ENCODE data around the gene KRTAP4-1.
"Not testable (repeated sequence)": the region's sequence is repeated elsewhere in the genome, so short reads cannot be mapped to it uniquely, and the experiment has no call there.

DNA sequence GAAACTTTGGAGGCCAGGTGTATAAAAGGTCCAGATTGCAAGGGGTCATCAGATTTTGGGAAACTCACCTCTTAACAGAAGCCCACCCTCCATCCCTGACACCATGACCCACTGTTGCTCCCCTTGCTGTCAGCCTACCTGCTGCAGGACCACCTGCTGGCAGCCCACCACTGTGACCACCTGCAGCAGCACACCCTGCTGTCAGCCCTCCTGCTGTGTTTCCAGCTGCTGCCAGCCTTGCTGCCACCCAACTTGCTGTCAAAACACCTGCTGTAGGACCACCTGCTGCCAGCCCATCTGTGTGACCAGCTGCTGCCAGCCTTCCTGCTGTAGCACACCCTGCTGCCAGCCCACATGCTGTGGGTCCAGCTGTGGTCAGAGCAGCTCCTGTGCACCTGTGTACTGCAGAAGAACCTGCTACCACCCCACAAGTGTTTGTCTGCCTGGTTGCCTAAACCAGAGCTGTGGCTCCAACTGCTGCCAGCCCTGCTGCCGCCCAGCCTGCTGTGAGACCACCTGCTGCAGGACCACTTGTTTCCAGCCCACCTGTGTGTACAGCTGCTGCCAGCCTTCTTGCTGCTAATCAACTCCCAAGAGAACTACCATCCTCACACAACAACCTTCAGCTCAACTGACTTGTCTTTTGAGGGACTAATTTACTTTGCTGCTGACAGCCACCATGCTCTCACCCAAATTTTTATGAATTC lies 47.8 kb upstream of the KRTAP4-1 start, which contains the start of gene KRTAP9-3:
- TF ChIP-seq POLR2A (IDR thresholded peaks at IDR 0.05; ENCODE audit: low read depth, low read length); EZH2 (IDR thresholded peaks at IDR 0.05; ENCODE audit: borderline replicate concordance, low read depth, low read length, severe bottlenecking); POLR2AphosphoS5 (IDR thresholded peaks at IDR 0.05; ENCODE audit: insufficient read depth, low read depth, low read length); JUN (IDR thresholded peaks at IDR 0.05; ENCODE audit: borderline replicate concordance, insufficient read depth, insufficient read length, low read depth); FOS (IDR thresholded peaks at IDR 0.05; ENCODE audit: borderline replicate concordance, insufficient read depth, low read length); GATA2 (IDR thresholded peaks at IDR 0.05; ENCODE audit: insufficient read depth, insufficient read length, low read depth, low read length); MYC (IDR thresholded peaks at IDR 0.05; ENCODE audit: low read depth, low read length): not testable (repeated sequence)
- TF ChIP-seq, protein P1, sequence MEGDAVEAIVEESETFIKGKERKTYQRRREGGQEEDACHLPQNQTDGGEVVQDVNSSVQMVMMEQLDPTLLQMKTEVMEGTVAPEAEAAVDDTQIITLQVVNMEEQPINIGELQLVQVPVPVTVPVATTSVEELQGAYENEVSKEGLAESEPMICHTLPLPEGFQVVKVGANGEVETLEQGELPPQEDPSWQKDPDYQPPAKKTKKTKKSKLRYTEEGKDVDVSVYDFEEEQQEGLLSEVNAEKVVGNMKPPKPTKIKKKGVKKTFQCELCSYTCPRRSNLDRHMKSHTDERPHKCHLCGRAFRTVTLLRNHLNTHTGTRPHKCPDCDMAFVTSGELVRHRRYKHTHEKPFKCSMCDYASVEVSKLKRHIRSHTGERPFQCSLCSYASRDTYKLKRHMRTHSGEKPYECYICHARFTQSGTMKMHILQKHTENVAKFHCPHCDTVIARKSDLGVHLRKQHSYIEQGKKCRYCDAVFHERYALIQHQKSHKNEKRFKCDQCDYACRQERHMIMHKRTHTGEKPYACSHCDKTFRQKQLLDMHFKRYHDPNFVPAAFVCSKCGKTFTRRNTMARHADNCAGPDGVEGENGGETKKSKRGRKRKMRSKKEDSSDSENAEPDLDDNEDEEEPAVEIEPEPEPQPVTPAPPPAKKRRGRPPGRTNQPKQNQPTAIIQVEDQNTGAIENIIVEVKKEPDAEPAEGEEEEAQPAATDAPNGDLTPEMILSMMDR (IDR thresholded peaks at IDR 0.05; ENCODE audit: extremely low read depth in 1 of 2, insufficient read depth in 1 of 2, low read depth in 1 of 2, low read length in 2 of 2), result not testable (repeated sequence)
- TF ChIP-seq, protein P2, sequence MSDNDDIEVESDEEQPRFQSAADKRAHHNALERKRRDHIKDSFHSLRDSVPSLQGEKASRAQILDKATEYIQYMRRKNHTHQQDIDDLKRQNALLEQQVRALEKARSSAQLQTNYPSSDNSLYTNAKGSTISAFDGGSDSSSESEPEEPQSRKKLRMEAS (IDR thresholded peaks at IDR 0.05; ENCODE audit: insufficient read depth, insufficient read length), result not testable (repeated sequence)
